HG02571 (cell line): ENCODE measurements around the gene H3-3A.
A peak's percentile ranks its signal among the peaks of the same experiment; 100 is the strongest.

Experiments
- ATAC-seq: cut with Tn5 transposase; IDR thresholded peaks from one replicate; pipeline ENCODE4 v1.9.1; 2021; ENCODE audit warnings: mild to moderate bottlenecking, moderate library complexity; ENCODE audit not compliant: unreplicated experiment

The H3-3A gene

GRCh38 chr1:226052061-226052460 lies 10.5 kb upstream of the H3-3A start:
- no peak for ATAC-seq

DNA sequence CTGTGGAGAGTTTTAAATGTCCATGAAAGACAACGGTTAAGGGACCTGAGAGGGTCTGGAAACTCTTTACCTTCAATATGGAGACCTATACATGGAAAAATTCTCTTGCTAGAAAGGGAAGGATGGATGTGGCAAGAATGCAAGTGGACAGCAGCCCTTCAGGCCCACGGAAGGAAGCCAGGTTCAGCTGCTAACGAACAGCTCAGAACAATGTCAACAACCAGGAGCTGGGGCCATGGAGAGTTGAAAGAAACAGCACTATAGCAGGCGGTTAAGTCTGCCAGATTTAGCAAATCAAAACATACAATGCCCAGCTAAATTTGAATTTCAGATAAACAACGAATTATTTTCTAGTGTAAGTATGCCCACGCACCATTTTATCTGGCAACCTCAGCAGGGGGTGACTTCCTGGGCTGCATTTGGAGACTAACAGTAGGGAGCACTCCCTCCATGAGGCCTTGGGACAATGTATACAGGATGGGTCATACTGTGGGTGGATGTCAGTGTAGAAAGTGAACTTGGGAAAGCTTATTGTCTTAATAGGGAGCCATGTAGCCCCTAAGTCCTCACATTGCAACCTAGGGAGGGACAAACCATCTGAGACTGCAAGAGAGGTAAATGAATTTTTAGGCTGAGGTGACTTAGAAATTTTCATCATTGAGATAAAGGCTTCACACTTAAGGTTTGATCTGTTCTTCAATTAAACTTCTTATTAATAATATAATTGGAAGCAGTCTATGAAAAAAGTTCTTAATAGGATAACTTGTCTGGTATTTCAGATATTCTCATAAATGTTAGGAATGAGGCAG lies 7.8 kb upstream of the H3-3A start:
- no peak for ATAC-seq

DNA sequence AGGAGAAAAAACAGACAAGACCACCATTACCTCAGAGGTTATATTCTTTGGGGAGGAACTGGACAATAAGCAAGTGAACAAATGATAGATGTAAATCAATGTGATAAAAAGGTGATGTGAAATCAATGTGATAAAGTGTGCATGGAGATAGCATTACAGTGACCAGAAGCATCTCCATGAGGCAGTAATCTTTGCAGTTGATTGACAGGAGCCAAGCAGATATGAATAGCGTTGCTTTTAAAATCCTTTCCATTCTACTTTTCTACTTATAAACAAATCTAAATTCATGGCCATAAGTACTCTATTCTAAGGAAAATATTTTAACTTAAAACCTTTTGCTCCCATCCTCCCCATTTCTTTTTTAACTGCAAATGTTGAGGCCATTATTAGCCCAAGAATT lies 2.8 kb upstream of the H3-3A start:
- no peak for ATAC-seq

GRCh38 chr1:226060427-226060826 lies 2.1 kb upstream of the H3-3A start:
- no peak for ATAC-seq

GRCh38 chr1:226061068-226061840 lies 1.3 kb upstream of the H3-3A start:
- ATAC-seq = no peak

- ATAC-seq = peak; percentile 42
Observed at GRCh38 chr1:226061841-226062557, 517 bp upstream of the H3-3A start.

DNA sequence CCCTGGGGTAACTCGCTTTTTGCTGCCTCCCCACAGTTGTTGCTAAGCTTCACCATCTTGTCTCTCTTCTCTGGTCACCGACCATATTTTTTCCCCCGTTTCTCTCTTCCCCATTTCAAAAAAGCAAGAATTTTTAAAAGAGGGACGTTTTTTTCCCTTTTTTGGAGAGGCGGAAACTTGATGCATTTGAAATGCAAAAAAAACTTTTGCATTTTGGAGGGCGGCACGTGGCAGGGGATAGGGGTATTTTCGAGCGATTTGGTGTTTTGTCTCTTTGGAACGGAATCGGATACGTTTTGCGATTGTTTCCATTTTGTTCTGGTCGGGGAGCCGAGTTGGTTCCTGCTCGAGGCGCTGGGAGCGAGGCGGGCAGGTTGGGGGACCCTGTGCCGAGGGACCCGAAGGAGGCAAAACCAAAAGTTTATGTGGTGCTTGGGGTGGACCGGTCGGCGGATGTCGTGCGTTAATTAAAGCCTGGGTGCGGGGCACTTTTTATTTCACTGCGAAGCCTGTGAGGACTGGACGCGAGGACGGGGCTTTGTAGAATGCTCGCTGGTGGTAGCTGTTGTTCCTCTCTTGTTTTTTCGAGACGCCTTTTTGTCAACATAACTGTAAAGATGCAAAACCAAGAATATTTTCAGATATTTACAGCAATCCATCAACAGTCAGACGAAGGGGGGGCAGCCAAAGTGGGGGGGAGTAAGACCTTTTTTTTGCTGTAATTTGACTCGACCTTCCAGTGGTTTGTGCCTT lies 884 bp downstream of the H3-3A start:
- ATAC-seq = peak; percentile 7

DNA sequence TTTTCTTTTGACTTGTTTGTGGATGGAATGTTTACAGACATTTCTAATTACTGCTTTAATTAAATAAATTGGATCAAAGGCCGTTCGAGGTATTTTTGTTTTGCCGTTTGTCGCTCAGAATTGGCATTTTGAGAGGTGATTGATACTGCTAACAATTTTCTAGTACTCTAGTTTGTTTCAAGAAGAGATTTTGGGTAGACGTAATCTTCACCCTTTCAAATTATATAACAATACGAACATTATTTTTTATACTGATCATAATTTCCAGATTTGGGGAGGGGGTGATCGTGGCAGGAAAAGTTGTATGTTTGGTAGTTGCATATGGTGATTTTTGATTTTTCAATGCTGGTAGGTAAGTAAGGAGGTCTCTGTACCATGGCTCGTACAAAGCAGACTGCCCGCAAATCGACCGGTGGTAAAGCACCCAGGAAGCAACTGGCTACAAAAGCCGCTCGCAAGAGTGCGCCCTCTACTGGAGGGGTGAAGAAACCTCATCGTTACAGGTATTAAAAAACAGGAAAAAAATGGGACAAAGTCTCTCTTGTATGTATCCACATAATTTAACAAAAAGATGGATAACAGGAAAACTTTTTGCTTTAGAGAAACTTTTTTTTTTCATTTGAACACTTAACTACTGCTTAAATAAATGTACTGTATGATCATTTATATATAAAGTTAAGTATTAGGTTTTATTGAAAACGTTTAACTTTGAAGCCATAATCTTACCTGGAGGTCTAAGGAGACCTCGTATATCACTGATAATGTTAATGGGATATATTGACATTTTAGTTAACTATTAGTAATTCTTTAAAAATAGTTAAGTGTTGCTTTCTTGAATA lies 1.7 kb downstream of the H3-3A start:
- ATAC-seq = no peak

- no peak for ATAC-seq
Observed at GRCh38 chr1:226064816-226065248, 2.3 kb downstream of the H3-3A start.

GRCh38 chr1:226066415-226067078 lies 4.0 kb downstream of the H3-3A start:
- ATAC-seq = no peak

DNA sequence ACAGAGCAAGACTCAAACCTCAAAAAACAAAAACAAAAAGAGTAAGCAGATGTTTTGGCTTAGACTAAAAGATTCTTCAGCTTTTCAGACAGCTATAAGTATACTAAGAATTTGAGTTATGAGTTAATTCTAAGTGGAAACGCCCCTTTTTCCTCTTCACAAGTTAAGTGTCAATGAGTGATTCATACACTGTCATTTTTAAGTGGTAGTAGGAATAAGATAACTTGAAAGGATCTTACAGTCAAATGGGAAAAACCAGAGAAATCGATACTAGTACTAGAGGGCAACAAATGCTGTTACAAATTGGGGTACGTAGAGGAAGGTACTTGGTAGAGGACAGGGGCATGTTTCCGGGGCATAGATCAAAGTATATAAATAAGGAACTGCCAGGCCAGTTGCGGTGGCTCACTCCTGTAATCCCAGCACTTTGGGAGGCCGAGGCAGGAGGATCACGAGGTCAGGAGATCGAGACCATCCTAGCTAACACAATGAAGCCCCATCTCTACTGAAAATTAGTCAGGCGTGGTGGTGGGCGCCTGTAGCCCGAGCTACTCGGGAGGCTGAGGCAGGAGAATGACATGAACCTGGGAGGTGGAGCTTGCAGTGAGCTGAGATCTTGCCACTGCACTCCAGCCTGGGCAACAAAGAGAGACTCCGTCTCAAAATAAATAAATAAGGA lies 7.4 kb downstream of the H3-3A start:
- no peak for ATAC-seq

DNA sequence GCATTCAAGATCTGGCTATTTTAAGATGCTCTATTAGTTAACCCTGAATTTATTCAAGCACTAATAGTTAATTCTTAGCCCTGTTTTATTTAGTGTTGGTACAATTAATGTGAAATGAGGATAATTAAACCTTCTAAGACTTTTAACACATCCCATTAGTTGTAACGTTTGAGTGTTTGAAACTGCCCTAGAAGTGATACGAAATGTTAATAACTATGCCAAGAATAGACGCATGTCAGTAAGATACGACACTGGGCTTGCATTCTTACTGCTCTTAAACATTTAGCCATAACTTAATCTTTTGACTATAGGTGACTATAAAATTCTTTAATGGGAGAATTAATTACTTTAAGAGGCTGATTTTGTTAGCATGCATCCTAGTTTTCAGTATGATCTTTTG lies 9.8 kb downstream of the H3-3A start:
- no peak for ATAC-seq

DNA sequence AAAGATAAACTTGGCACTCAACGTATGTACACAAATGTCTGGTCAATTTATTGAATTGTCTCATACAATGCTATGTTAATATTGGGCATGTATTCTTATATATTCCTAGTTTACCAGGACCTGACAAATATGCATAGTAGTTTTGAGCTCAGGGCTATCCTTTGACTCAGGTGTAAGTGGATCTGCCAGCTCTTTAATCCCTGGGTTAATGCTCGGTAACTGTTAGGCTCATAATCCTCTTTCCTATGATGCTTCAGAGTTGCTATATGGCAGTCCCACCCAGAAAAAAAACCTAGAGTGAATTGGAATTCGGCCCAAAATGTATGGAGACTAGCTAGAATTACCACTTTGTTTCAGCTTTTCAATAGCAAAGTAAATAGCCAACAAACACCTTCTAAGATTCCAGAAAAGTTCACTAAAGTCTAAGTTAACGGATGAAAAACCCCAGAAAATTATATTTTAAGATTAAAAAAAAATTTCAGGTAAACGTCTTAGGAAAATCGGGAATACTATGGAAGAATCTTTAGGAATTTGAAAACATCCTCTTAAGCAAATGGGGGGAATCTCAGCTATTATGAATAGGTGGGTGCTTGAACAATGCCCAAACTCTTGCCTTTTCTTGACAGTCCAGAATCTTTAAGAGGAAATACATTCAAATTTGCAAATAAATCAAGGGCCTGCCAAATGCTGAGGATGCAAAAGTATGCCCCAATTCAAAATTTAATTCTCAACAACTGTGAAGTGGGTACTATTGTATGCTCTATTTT lies 10.9 kb downstream of the H3-3A start:
- no peak for ATAC-seq

- ATAC-seq = no peak
Observed at GRCh38 chr1:226074046-226074445, 11.5 kb downstream of the H3-3A start.

GRCh38 chr1:226076378-226076777 lies 13.9 kb downstream of the H3-3A start:
- no peak for ATAC-seq

DNA sequence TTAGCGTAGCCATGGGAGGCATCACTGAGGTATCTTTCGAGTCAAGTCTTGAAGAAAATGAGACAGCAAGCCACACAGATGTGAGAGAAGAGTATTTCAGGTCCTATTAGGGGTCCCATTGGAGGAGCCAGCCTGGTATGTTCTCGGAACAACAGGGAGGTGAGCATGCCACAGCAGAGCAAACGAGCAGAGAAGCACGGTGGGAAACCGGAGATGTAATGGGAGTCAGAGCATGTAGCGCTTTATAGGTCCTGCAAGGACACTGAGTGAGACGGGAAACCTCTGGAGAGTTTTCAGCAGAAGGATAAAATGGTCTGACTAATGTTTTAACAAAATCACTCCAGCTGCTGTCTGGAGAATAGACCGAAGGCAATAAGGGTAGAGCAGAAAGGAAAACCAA lies 15.9 kb downstream of the H3-3A start:
- no peak for ATAC-seq

DNA sequence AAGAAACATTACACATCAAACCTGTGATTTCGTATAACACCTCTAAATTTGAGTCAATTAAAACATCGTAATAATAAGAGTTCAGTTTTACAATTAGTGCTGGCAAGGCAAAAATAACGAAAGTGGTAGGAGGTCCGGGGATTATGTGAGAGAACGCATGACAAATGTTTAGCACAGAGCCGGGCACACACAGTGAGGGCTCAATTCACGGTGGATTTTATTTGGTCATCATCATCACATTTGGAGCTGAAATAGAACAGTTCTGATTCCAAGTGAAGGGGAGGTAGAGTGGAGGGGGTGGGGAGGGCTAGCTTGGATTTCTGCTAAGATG lies 20.0 kb downstream of the H3-3A start:
- ATAC-seq = no peak

DNA sequence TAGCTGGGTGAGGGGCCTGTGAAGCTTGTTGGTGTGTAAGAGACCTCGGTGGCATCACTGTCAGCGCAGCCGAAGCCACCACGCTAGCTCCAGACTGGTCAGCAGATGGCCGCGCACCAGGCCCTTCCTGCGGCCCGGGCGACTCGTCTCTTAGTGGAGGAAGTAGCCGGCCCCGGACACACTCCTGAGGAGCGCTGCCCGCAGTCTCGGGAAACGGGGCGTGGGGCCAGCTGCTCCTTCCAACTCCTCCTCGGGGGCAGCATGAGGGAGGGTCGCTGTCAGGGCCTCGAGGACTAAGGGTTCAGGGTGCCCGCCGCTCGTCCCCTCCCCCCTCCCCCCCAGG lies 20.4 kb downstream of the H3-3A start:
- ATAC-seq = peak; percentile 27
